ENCODE data around the gene RARB. TPM values are rescaled to one million over a fixed set of nuclear protein-coding genes. Genes with fewer than 3 reads are reported as not detected.

The RARB gene
- total RNA-seq, 1 experiment from 2014 or later = 0.24 TPM

DNA sequence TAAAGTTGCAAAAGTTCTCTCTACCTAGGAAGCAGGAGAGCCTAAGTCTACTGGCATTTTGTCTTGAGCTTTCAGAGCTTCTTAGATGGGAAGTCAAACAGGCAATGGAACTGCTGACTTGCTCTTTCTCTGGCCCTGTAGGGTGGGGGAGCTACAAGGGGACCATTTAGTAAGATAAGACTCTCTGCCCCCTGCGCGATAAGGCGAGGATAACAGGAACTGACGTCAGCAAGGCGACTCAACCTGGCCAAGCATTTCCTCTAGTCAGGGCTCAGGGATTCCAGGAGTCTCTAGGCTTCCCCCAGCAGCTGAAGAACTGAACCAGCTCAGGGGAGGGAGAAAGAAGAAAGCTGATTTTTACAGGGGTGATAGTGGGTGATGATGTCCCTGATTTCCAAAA, 5.8 kb downstream of the RARB start:
- no TSS peak for BruUV-seq (replicated peaks)
- intact Hi-C loops (cut with micrococcal nuclease; ENCODE audit: unreplicated experiment) = no loop called here
- CTCF ChIA-PET = no interaction called here
- no peak overlapping the region for H3K27ac ChIP-seq (ENCODE audit: low read depth, low read length, poor library complexity, severe bottlenecking)
- peaks cover 24% of the 10 kb centered on the region for H3K27me3 ChIP-seq (replicated peaks; ENCODE audit: insufficient read depth, low read depth, low read length, poor library complexity)
- no peaks in the 10 kb centered on the region for H3K9me3 ChIP-seq (ENCODE audit: low read depth, low read length, poor library complexity, severe bottlenecking)
- no peaks in the 10 kb centered on the region for H3K36me3 ChIP-seq (ENCODE audit: insufficient read depth, low read length, poor library complexity, severe bottlenecking)
- TF ChIP-seq, protein P1, sequence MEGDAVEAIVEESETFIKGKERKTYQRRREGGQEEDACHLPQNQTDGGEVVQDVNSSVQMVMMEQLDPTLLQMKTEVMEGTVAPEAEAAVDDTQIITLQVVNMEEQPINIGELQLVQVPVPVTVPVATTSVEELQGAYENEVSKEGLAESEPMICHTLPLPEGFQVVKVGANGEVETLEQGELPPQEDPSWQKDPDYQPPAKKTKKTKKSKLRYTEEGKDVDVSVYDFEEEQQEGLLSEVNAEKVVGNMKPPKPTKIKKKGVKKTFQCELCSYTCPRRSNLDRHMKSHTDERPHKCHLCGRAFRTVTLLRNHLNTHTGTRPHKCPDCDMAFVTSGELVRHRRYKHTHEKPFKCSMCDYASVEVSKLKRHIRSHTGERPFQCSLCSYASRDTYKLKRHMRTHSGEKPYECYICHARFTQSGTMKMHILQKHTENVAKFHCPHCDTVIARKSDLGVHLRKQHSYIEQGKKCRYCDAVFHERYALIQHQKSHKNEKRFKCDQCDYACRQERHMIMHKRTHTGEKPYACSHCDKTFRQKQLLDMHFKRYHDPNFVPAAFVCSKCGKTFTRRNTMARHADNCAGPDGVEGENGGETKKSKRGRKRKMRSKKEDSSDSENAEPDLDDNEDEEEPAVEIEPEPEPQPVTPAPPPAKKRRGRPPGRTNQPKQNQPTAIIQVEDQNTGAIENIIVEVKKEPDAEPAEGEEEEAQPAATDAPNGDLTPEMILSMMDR (conservative IDR thresholded peaks at IDR 0.05; ENCODE audit: low read depth, low read length) = no peak
- TF ChIP-seq EZH2 (IDR thresholded peaks at IDR 0.05; ENCODE audit: borderline replicate concordance, low read depth, low read length, poor library complexity, severe bottlenecking) = no peak
- H3K4me1 ChIP-seq (ENCODE audit: insufficient read depth, low read length, poor library complexity, severe bottlenecking) = peaks cover under 1% of the 10 kb centered on the region
- POLR2A ChIA-PET (ENCODE audit: low non-redundant PET) = no interaction called here
- no peak for DNase-seq (ENCODE audit: low spot score)
- no peak overlapping the region for H3K4me3 ChIP-seq (ENCODE audit: low read depth, low read length, poor library complexity, severe bottlenecking)

DNA sequence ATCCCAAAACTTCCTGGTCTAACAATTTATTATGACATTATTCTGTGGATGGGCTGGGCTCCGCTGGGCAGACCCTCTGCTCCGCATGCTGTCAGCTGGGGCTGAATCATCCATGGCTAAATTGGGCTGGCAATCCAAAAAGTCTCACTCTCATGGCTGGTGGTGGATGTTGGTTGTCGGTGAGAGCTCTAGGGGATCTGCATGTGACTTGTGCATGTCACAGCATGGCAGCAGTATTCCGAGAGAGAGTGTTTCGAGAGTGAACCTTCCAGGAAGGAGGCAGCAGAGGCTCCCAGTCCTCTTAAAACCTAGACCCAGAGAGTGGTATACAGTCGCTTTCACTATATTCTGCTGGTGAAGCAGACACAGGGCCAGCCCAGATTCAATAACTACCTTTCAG, 9.9 kb downstream of the RARB start:
- no peak for TF ChIP-seq EZH2 (IDR thresholded peaks at IDR 0.05; ENCODE audit: borderline replicate concordance, low read depth, low read length, poor library complexity, severe bottlenecking)
- TF ChIP-seq, protein P1 (conservative IDR thresholded peaks at IDR 0.05; ENCODE audit: low read depth, low read length) = no peak
- BruUV-seq (replicated peaks) = no TSS peak
- Histone ChIP-seq H3K9me3 (ENCODE audit: low read depth, low read length, poor library complexity, severe bottlenecking) (no peaks in the 10 kb centered on the region), H3K27me3 (replicated peaks; ENCODE audit: insufficient read depth, low read depth, low read length, poor library complexity) (peaks cover 2% of the 10 kb centered on the region), H3K27ac (ENCODE audit: low read depth, low read length, poor library complexity, severe bottlenecking) (no peak overlapping the region), H3K4me1 (ENCODE audit: insufficient read depth, low read length, poor library complexity, severe bottlenecking) (no peaks in the 10 kb centered on the region), H3K36me3 (ENCODE audit: insufficient read depth, low read length, poor library complexity, severe bottlenecking) (no peaks in the 10 kb centered on the region), H3K4me3 (ENCODE audit: low read depth, low read length, poor library complexity, severe bottlenecking) (no peak overlapping the region)
- intact Hi-C loops (cut with micrococcal nuclease; ENCODE audit: unreplicated experiment) = no loop called here
- ChIA-PET POLR2A (ENCODE audit: low non-redundant PET) (no interaction called here), CTCF (no interaction called here)
- DNase-seq (ENCODE audit: low spot score) = no peak

DNA sequence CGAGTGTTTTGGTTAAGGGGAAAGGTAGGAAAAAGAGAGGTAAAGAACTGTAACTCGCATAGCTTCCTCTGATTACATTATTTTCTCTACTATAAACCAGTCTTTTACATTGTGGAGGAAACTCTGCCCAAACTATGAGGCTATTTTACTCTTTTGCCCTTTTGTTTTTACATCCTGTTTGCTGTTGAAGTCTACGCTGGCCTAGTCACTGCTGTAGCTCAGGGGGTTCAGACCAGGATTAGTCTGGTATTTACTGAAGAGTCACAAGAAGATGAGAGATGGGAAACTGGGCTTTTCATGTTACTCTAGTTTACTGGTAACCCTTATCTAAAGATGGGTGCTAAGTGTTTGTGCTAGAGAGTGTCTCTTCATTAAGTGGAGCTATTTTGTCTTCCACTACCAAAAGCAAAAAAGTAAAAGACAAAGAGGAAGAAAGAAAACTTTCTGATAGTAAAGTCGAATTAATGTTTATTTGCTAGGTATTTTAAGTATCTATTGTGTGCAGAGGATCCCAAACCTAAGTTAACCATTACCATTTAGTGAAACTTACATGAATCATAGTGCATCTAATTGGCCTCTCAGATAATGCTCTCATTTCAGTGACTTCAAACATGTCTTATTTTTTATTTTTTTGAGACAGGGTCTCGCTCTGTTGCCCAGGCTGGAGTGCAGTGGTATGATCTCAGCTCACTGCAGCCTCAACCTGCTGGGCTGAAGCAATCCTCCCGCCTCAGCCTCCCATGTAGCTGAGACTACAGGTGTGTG, 10.9 kb downstream of the RARB start:
- TF ChIP-seq, protein P1 (conservative IDR thresholded peaks at IDR 0.05; ENCODE audit: low read depth, low read length) = no peak
- TF ChIP-seq EZH2 (IDR thresholded peaks at IDR 0.05; ENCODE audit: borderline replicate concordance, low read depth, low read length, poor library complexity, severe bottlenecking) = no peak
- DNase-seq (ENCODE audit: low spot score) = no peak
- Histone ChIP-seq H3K36me3 (ENCODE audit: insufficient read depth, low read length, poor library complexity, severe bottlenecking) (no peaks in the 10 kb centered on the region), H3K27ac (ENCODE audit: low read depth, low read length, poor library complexity, severe bottlenecking) (no peak overlapping the region), H3K27me3 (replicated peaks; ENCODE audit: insufficient read depth, low read depth, low read length, poor library complexity) (no peaks in the 10 kb centered on the region), H3K4me1 (ENCODE audit: insufficient read depth, low read length, poor library complexity, severe bottlenecking) (no peaks in the 10 kb centered on the region), H3K9me3 (ENCODE audit: low read depth, low read length, poor library complexity, severe bottlenecking) (no peaks in the 10 kb centered on the region), H3K4me3 (ENCODE audit: low read depth, low read length, poor library complexity, severe bottlenecking) (no peak overlapping the region)
- no TSS peak for BruUV-seq (replicated peaks)
- POLR2A ChIA-PET (ENCODE audit: low non-redundant PET) = interaction anchor here (0.5 kb wide), 1 partner anchor 15 kb away, joined by 10 read pairs; no protein-coding TSS in a partner anchor
- intact Hi-C loops (cut with micrococcal nuclease; ENCODE audit: unreplicated experiment) = no loop called here
- CTCF ChIA-PET = no interaction called here
